SK-MEL-5 (cell line): ENCODE results near the gene SH2D4B. TPM values are rescaled to one million over a fixed set of nuclear protein-coding genes. Genes with fewer than 3 reads are reported as not detected.

Source experiments
- DNase-seq: peaks from one replicate; pipeline ENCODE4 v3.0.0-alpha.2; 2016; ENCODE audit warnings: low read depth, low spot score
- in situ Hi-C: cut with HindIII; loops from 2 replicates; pipeline ENCODE4 v1.10.0; 2016; ENCODE audit warnings: low sequenced_read_pairs, high pct_unique_total_duplicates, low pct_unique_long_range_greater_than_20kb
- total RNA-seq: library from RNA; depleted of rRNA; stranded (reverse); fragments of >200 nt; shearing (Covaris generic); gene quantifications from 2 replicates; pipeline ENCODE4 v1.2.3, GENCODE V29; 2014

The SH2D4B gene
- total RNA-seq, 1 experiment from 2014 or later = 0.11 TPM

DNA sequence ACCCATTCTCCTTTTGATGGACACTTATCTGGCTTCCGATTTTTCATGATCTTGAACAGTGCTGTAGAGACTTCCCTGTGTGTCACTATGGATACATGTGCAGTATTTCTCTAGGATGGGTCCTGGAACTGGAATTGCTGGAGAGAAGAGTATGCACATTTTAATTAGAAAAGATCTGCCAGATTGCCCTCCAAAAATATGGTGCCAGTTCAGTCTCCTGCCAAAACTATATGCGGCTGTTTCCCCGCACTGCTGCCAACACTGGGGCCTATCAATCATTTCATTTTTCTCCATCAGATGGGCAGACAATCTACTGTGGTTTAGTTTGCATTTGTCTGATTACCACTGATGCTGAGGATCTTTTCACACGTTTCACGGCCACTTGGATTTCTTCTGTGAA, 105.0 kb downstream of the SH2D4B start:
- no peak for DNase-seq
- in situ Hi-C loops = no loop called here

DNA sequence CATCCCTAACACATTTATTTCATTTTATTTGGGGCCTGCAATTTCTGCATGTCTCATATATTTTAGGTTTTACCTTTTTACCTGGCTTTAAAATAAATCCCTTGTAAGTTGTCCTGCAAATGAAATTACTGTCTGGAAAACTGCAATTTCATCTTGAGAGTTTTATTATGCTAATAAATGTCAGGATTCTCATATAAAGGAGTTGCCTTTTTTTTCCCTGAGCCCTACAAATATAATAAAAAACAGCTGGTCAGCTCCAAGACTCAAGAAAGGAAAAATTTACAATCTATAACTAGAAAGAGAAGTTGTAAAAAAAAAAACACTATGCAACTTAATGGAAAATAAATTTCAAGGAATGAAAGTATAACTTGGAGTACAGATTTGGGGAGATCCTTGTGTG, 108.7 kb downstream of the SH2D4B start:
- in situ Hi-C loops = no loop called here
- no peak for DNase-seq

DNA sequence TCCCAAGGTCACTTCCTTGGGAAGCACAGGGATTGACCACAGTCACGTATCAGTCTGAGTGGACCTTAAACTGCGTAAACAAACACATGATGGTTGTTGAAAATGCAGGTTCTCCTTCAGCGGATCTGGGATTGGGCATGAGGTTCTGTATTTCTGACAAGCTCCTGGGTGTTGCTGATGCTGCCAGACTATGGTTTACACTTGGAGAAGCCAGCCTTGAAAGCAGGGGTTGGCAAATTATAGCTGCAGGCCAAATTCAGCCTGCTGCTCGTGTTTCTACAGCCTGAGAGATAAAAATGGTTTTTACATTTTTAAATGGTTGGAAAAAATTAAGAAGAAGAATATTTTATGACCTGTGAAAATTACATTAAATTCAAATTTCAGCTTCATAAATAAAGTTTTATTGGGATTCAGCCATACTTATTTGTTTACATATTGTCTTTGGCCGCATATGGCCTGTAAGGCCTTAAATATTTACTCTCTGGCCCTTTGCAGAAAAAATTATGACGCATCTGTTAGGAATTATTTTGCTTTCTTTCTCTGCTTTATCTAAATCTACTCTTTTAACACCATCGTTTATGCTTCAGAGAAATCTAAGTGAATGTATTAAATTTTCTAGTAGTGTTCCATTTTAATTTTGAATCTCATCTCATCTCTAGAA, 109.6 kb downstream of the SH2D4B start:
- in situ Hi-C loops = no loop called here
- no peak for DNase-seq

DNA sequence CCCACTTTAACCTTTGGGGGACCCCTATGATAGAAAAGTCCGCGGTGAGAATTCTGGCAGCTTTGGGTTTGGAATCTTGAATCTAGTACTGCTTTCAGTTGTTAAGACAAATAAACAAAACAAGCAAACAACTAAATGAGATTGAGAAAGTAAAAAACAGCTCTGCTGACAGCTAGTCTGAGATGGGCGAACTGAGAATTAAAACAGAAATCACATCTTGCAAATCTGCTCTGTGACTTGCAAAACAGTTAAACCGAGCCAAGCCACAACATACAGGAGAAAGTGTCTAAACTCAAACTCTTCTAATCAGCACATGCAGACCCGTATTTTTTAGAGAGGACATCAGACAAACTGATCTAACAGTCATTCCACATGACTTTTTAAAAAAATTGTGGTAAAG, 110.4 kb downstream of the SH2D4B start:
- in situ Hi-C loops = no loop called here
- no peak for DNase-seq

DNA sequence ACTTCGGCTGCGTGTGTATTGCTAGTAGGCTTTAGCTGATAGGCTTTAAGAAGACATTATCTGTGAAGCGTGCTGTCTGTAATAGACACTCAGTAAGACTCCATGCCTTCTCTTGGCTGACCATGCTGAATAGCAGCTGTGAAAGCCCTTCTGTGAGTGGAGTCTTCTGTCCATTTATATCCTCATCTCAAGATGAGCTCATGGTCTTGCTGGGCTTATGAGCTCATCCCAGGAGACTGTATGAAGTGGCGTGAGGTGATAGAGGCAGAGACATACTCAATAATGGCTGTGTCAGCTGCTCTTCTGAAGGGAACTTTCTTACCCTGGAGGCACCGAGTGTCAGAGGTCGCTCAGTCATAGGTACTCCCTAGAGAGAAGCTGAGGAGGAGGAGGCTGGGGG, 111.5 kb downstream of the SH2D4B start:
- DNase-seq = peak; percentile 1
- in situ Hi-C loops = no loop called here

DNA sequence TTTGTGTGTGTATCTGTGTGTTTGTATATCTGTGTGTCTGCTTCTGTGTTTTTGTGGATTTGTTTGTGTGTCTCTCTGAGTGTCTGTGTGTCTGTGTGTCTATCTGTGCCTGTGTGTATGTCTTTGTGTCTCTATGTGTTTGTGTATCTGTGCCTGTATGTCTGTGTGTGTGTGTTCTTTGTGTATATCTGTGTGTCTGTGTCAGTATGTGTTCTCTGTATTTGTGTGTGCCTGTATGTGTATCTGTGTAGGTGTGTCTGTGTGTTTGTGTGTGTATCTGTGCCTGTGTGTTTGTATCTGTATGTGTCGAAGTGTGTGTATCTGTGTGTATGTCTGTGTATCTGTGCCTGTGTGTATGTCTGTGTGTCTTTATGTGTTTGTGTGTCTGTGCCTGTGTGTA, 118.2 kb downstream of the SH2D4B start:
- in situ Hi-C loops = no loop called here

DNA sequence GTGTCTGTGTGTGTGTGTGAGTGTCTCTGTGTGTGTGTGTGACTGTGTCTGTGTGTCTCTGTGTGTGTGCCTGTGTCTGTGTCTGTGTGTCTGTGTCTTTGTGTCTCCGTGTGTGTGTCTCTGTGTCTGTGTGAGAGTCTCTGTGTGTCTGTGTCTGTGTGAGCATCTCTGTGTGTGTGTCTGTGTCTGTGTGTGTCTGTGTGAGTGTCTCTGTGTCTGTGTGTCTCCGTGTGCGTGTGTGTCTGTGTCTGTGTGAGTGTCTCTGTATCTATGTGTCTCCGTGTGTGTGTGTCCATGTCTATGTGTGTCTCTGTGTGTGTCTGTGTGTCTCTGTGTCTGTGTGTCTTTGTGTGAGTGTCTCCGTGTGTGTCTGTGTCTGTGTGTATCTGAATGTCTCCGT, 120.4 kb downstream of the SH2D4B start:
- in situ Hi-C loops = no loop called here
- DNase-seq = no peak

More for the DNA sequence above, 118.2 kb downstream of the SH2D4B start:
- DNase-seq = no peak

DNA sequence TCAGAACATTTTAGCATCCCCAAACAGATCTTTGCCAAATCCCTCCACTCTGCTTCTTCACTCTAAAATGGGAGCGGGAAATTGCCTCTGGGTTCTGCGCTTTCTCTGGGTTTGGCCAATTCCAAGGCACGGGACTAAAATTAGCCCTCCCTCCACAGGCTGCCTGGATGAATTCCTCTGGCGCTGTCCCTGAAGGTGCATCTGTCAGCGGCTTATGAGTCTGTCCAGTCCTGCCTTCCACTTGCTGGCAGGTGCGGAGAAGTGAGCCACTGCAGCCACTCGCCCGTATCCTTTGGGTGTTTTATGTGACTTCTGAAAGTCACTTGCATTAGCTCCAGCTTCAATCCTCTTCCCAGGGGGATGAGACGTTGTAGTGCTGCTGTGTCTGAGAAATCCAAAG, 121.6 kb downstream of the SH2D4B start:
- in situ Hi-C loops = no loop called here
- DNase-seq = no peak

DNA sequence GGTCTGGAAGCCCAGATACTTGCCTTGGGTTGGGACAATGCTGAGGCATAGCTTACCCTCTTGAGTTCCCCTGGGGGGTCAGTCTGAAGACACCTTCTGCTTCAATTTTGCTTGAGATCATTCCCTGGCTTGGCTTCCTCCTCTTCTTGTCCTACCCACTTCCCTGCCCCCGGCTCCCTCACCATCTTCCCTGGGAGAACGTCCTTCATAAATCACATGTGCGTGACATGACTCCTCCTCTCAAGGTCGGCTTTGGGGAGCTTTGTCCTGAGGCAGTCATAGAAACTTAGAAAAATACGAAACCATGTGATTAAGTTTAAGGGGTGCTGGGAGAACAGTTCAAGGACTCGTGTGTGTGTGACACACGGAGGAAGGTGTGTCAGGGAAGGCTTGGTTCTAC, 122.6 kb downstream of the SH2D4B start:
- DNase-seq = no peak
- in situ Hi-C loops = no loop called here

DNA sequence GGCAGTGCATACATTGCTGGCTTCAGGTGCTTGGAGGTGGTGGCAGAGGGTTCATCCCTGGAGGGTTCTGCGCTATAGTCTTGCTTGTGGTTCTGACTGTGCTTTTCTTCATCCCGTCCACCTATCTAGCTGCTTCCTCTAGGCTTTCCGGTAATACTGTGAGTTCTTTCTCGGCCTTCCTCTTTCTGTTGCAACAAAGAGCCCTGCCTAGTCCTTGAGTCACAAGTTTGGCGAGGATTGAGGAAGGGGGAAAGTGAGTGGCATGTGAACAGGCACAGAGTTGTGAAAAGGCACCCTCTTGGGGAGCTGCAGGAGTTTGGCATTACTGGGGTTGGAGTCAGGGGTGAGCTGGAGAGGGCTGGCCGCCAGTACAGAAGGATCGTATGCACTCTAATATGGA, 123.0 kb downstream of the SH2D4B start:
- DNase-seq = no peak
- in situ Hi-C loops = no loop called here

DNA sequence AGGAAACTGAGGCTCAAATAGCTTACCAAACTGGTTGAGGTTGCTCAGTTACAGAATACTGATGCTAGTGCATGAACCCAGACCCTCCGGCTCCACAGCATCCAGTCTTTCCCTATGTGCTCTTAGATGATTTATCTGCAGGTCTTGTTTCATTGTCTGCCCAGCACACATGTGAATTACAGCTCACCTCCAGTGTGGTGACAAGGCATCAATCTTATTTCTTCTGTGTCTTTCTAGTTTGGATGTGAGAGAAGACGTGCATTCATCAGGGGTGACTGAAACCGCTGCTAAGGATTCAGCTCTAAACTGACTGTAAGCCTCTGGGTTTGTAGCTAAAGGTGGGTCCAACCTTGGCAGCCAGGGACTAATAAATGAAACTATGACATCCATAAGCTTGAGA, 123.8 kb downstream of the SH2D4B start:
- in situ Hi-C loops = no loop called here
- no peak for DNase-seq

DNA sequence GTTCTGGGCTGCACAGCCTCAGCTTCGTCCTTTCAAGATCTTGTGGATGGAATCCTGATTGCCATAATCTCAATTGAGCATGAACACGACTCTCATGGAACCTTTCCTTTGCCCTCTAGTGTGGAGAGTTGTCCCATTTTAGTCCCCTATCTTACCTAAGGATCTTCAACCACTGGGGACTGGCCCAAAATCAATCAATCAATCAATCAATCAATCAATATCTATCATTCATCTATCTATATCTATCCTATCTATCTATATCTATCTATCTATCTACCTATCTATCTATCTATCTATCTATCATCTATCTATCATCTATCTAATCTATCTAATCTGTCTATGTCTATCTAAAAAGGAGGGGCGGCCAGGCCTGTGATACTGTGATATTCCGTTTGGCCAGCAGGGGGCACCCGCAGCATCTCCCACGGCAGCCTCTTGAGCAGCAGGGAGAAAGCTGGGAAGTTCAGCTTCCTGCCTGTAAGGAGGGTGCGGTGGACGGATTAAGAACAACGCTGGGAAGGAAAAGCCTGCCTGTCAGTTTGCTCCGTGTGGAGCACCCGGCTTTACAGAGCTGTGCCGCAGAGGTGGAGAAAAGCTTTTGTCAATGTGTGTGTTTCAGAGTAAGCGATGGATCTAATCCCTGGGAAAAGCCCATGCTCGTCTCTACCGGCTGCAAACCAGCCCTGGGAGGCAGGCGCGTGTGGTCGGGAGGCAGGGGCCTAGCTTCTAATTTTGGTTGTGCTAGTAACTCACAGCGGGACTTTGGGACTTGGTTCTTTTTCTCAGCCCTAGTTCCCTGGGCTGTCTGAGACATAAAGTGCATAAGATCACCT, 124.9 kb downstream of the SH2D4B start:
- peak; percentile 84 for DNase-seq
- in situ Hi-C loops = no loop called here

DNA sequence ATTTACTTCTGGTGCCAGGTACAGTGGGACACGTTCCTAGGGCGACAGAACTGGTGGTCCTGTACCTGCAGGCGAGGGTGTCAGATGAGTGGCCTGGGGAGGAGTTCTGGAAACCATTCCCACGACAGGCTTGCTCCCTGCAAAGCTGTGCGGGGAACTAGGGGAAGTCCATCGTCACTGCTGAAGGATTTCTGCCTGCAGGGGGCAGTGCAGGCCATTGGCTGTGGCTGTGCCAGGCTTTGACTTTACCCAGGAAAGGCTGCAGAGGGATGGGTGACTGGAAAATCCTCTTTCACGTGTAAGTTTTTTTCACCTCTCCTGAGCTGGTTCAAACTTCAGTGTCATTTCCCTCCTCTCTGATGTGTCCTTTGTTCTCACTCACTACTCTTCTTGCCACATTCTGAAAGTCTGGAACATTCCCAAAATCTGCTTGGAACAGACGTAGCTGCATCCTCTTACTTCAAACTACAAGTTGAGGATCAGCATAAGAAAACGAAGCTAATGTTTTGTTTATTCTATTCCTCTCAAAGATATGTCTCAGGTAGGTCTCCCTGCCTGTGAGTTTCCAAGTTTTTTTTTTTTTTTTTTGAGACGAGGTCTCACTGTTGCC, 126.5 kb downstream of the SH2D4B start:
- in situ Hi-C loops = no loop called here
- DNase-seq = peak; percentile 85

DNA sequence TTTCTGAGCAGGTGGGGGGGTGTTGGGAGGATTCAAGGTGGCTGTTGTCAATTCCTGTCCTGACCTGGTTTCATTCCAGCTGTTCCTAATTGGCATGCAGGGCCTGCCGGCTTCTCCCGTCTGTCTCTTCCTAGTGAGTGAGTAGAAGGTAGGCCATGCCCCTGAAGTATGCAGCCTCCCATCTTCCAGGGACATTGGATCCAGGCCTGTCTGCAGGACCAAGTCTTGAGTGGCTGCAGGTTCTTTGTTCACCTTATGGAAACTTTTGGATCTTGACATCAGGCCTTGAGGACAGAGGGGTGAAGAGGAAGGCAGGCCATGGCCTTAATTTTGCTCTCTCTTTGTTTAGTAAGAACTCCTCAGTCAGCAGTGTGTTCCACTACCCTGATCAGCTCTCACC, 131.8 kb downstream of the SH2D4B start:
- no peak for DNase-seq
- in situ Hi-C loops = no loop called here

DNA sequence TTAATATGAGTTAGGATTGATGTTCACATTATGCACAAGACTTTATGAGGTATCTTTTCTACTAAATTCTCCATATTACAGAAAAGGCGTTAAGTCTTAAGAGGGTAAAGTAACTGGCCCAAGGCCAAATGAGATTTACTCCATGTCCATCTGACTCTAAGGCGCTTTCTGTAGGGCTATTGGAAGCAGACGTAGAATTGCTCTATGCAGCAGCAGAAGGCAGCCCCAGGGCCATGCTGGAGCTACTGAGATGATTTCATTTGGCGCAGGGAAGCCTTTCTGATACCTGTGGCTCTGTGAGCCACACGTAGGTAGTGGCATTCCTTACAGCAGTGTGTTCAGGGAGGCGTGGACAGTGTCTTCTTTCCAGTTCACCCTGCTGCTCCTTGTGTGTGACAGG, 133.1 kb downstream of the SH2D4B start:
- in situ Hi-C loops = no loop called here

DNA sequence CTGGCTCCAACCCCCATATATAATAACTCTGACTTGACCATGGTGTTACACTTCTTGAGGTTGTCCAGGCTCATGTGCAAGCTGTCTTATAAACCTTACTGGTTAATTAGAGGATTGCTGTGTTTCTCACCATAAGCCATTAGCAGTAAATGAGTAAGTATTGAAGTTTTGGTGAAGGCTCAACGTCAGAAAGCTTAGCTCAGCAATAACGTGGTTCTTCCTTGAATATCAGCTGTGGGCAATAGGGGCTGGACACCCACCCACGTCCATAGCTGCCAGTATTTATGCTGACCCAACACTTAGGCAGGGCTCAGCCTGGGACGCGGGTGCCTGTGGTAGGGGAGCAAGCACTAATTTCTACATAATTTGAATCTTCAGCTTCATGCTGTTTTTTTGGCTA, 134.1 kb downstream of the SH2D4B start:
- no peak for DNase-seq
- in situ Hi-C loops = no loop called here

More for the DNA sequence above, 133.1 kb downstream of the SH2D4B start:
- no peak for DNase-seq

DNA sequence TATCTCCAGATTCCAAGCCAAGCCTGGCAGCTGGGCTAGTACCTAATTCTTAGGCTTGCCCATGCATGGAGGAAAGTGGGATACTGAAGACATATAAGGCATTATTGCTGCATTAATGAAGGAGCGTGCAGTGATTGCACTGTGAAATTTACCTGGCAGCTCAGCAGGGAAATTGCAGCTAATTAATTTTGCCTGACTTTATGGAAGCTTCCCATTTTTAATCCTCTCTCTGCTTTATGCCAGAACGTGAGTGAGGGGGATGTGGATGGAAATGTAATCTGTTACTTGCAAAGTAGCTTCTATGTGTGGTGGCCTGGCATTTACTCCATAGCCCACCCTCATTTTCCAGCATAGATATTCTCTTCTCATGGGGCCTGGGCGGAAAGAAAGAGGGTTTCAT, 134.9 kb downstream of the SH2D4B start:
- in situ Hi-C loops = no loop called here
- DNase-seq = no peak

DNA sequence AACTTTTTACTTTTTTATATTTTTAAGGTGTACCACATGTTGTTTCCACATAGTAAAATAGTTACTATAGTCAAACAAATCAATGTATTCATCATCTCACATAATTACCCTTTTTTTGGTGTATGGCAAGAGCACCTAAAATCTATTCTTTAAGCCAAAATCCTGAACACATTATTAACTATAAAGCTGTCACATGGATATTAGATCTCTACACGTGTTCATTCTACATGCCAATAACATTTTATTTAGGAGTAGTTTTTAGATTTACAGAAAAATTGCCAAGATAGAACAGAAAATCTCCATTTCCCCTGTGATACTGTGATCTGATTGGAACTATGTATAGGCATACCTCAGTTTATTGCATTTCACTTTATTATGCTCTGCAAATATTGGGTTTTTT, 137.1 kb downstream of the SH2D4B start:
- in situ Hi-C loops = no loop called here
- DNase-seq = no peak

DNA sequence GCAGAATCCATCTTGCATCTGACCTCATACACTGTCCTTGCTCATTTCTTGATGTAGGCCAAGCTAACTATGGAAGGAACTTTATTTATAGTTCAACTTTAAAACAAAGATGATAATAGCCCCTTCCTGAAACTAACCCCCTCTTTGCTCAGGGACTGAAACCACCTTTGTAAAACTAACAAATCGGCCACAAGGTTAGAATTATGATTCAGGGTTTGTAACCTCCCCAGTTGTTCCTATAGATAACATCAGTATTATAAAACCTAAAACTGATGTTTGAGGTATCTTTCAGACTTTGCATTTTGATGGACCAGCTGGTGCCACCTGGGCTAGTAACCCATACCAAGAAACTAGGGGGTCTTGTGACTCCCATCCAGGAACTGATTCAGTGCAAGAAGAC, 143.4 kb downstream of the SH2D4B start:
- no peak for DNase-seq
- in situ Hi-C loops = no loop called here
